ENCODE results near the gene ING1.
"Not testable (repeated sequence)": the region's sequence is repeated elsewhere in the genome, so short reads cannot be mapped to it uniquely, and the experiment has no call there.

ING1 gene

DNA sequence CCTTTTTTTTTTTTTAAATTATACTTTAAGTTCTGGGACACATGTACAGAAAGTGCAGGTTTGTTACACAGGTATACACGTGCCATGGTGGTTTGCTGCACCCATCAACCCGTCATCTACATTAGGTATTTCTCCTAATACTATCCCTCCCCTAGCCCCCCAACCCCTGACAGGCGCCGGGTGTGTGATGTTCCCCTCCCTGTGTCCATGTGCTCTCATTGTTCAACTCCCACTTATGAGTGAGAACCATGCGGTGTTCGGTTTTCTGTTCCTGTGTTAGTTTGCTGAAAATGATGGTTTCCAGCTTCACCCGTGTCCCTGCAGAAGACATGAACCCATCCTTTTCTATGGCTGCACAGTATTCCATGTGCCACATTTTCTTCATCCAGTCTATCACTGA lies 17.7 kb upstream of the ING1 start:
- DNase-seq; H3K9me3 ChIP-seq (ENCODE audit: control extremely low read depth in 1 of 5, control insufficient read depth in 4 of 5, insufficient read depth in 2 of 5, low read depth in 1 of 5, low read length in 4 of 5); H3K27me3 ChIP-seq (replicated peaks in 2 of 5; ENCODE audit: control insufficient read depth in 4 of 5, insufficient read depth in 5 of 5, low read length in 4 of 5); H3K27ac ChIP-seq (ENCODE audit: insufficient read depth in 1 of 2, low read depth in 1 of 2, low read length in 2 of 2, poor library complexity in 1 of 2, severe bottlenecking in 2 of 2); H3K4me3 ChIP-seq (ENCODE audit: control insufficient read depth in 1 of 7, extremely low read depth in 1 of 7, insufficient read depth in 4 of 7, low read depth in 2 of 7, low read length in 6 of 7); POLR2A ChIA-PET; H3K4me1 ChIP-seq (ENCODE audit: control extremely low read depth in 1 of 4, control insufficient read depth in 4 of 4, insufficient read depth in 4 of 4, low read length in 3 of 4): not testable (repeated sequence)
- CTCF ChIA-PET, result interaction anchor here (2.5 kb wide), 1 partner anchor 13 kb away, joined by 8 read pairs; no protein-coding TSS in a partner anchor
- peaks cover 11 to 46% (median 36%) of the 10 kb centered on the region in 4 experiments for H3K36me3 ChIP-seq (ENCODE audit: control insufficient read depth in 4 of 4, insufficient read depth in 4 of 4, low read length in 3 of 4)
- 97% methylated on average over 5 of the region's 7 CpGs for WGBS (ENCODE audit: insufficient coverage)

DNA sequence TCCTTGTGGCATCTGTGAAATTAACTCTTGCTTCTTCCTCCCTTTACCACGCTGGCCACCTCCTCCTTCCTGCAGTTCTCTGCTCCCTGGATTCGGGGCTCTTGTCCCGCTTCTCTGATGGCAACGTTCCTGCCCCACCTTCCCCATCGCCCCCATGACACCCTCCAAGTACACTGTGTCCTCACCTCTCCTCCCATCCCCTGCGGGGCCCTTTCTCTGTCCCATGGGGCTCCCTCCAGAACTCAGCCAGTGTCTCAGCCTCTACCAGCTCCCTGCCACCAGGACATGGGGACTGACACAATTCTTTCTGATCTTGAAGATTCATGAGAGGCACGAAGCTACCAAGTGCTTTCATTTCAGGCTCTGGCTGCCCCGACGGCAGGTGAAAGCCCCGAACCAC lies 16.7 kb upstream of the ING1 start:
- Histone ChIP-seq H3K27me3 (replicated peaks in 2 of 5; ENCODE audit: control insufficient read depth in 4 of 5, insufficient read depth in 5 of 5, low read length in 4 of 5) (no peaks in the 10 kb centered on the region), H3K4me3 (ENCODE audit: control insufficient read depth in 1 of 7, extremely low read depth in 1 of 7, insufficient read depth in 4 of 7, low read depth in 2 of 7, low read length in 6 of 7) (no peak overlapping the region), H3K27ac (ENCODE audit: insufficient read depth in 1 of 2, low read depth in 1 of 2, low read length in 2 of 2, poor library complexity in 1 of 2, severe bottlenecking in 2 of 2) (no peak overlapping the region), H3K9me3 (ENCODE audit: control extremely low read depth in 1 of 5, control insufficient read depth in 4 of 5, insufficient read depth in 2 of 5, low read depth in 1 of 5, low read length in 4 of 5) (no peaks in the 10 kb centered on the region), H3K36me3 (ENCODE audit: control insufficient read depth in 4 of 4, insufficient read depth in 4 of 4, low read length in 3 of 4) (peaks cover 17 to 49% (median 38%) of the 10 kb centered on the region in 4 experiments), H3K4me1 (ENCODE audit: control extremely low read depth in 1 of 4, control insufficient read depth in 4 of 4, insufficient read depth in 4 of 4, low read length in 3 of 4) (peaks cover 0 to 6% (median 2%) of the 10 kb centered on the region in 4 experiments)
- ChIA-PET CTCF (interaction anchor here (2.5 kb wide), 1 partner anchor 14 kb away, joined by 8 read pairs; no protein-coding TSS in a partner anchor), POLR2A (interaction anchor here (0.8 kb wide), 1 partner anchor 19 kb away, joined by 6 read pairs; no protein-coding TSS in a partner anchor)
- 82% methylated on average over 10 of the region's 10 CpGs for WGBS (ENCODE audit: insufficient coverage)
- DNase-seq, result no peak

DNA sequence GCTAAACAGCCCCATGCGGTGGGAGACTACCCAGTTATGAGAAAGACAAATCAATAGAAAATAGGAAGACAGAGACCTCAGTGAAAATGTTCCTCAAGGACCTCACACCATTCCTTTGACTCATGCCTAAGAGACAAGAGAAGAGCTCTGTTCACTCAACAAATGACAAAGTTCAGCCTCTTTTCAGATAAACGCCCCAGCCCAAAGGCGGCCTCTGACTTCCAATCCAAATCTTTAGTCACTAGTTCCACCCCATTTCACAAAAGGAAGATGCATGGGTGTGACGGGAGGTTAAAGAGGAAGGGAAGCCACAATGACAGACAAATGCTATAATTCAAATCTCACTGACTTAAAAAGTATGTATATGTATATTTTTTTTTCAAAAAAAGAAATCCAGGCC lies 15.7 kb upstream of the ING1 start:
- 88% methylated on average over 1 of the region's 4 CpGs for WGBS (ENCODE audit: insufficient coverage)
- no peak for DNase-seq
- POLR2A ChIA-PET, result no interaction called here
- H3K9me3 ChIP-seq (ENCODE audit: control extremely low read depth in 1 of 5, control insufficient read depth in 4 of 5, insufficient read depth in 2 of 5, low read depth in 1 of 5, low read length in 4 of 5), result no peaks in the 10 kb centered on the region
- H3K4me1 ChIP-seq (ENCODE audit: control extremely low read depth in 1 of 4, control insufficient read depth in 4 of 4, insufficient read depth in 4 of 4, low read length in 3 of 4), result peaks cover 0 to 6% (median 2%) of the 10 kb centered on the region in 4 experiments
- H3K27ac ChIP-seq (ENCODE audit: insufficient read depth in 1 of 2, low read depth in 1 of 2, low read length in 2 of 2, poor library complexity in 1 of 2, severe bottlenecking in 2 of 2), result no peak overlapping the region
- H3K36me3 ChIP-seq (ENCODE audit: control insufficient read depth in 4 of 4, insufficient read depth in 4 of 4, low read length in 3 of 4), result peaks cover 17 to 60% (median 41%) of the 10 kb centered on the region in 4 experiments
- H3K4me3 ChIP-seq (ENCODE audit: control insufficient read depth in 1 of 7, extremely low read depth in 1 of 7, insufficient read depth in 4 of 7, low read depth in 2 of 7, low read length in 6 of 7), result no peak overlapping the region
- CTCF ChIA-PET, result interaction anchor here (2.5 kb wide), 1 partner anchor 15 kb away, joined by 8 read pairs; no protein-coding TSS in a partner anchor
- no peaks in the 10 kb centered on the region for H3K27me3 ChIP-seq (replicated peaks in 2 of 5; ENCODE audit: control insufficient read depth in 4 of 5, insufficient read depth in 5 of 5, low read length in 4 of 5)

DNA sequence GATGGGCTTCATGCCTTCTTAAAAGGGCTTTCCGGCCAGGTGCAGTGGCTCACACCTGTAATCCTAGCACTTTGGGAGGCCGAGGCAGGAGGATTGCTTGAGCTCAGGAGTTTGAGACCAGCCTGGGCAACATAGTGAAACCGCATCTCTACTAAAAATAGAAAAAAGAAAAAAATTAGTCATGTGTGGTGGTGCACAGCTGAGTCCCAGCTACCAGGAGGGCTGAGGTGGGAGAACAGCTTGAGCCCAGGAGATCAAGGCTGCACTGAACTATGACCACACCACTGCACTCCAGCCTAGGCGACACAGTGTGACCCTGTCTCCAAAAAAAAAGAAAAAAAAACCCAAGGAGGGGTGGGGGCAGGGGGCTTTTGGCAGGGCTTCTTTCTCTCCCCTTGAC lies 14.8 kb upstream of the ING1 start:
- WGBS (ENCODE audit: insufficient coverage), result 80% methylated on average over 2 of the region's 4 CpGs
- H3K27me3 ChIP-seq (replicated peaks in 2 of 5; ENCODE audit: control insufficient read depth in 4 of 5, insufficient read depth in 5 of 5, low read length in 4 of 5), result no peaks in the 10 kb centered on the region
- CTCF ChIA-PET, result interaction anchor here (0.7 kb wide), 1 partner anchor 624 kb away, joined by 3 read pairs; no protein-coding TSS in a partner anchor
- H3K36me3 ChIP-seq (ENCODE audit: control insufficient read depth in 4 of 4, insufficient read depth in 4 of 4, low read length in 3 of 4), result peaks cover 17 to 68% (median 42%) of the 10 kb centered on the region in 4 experiments
- no peak overlapping the region for H3K4me3 ChIP-seq (ENCODE audit: control insufficient read depth in 1 of 7, extremely low read depth in 1 of 7, insufficient read depth in 4 of 7, low read depth in 2 of 7, low read length in 6 of 7)
- H3K27ac ChIP-seq (ENCODE audit: insufficient read depth in 1 of 2, low read depth in 1 of 2, low read length in 2 of 2, poor library complexity in 1 of 2, severe bottlenecking in 2 of 2), result no peak overlapping the region
- DNase-seq, result no peak
- peaks cover 0 to 6% (median 2%) of the 10 kb centered on the region in 4 experiments for H3K4me1 ChIP-seq (ENCODE audit: control extremely low read depth in 1 of 4, control insufficient read depth in 4 of 4, insufficient read depth in 4 of 4, low read length in 3 of 4)
- no peaks in the 10 kb centered on the region for H3K9me3 ChIP-seq (ENCODE audit: control extremely low read depth in 1 of 5, control insufficient read depth in 4 of 5, insufficient read depth in 2 of 5, low read depth in 1 of 5, low read length in 4 of 5)
- POLR2A ChIA-PET, result no interaction called here

DNA sequence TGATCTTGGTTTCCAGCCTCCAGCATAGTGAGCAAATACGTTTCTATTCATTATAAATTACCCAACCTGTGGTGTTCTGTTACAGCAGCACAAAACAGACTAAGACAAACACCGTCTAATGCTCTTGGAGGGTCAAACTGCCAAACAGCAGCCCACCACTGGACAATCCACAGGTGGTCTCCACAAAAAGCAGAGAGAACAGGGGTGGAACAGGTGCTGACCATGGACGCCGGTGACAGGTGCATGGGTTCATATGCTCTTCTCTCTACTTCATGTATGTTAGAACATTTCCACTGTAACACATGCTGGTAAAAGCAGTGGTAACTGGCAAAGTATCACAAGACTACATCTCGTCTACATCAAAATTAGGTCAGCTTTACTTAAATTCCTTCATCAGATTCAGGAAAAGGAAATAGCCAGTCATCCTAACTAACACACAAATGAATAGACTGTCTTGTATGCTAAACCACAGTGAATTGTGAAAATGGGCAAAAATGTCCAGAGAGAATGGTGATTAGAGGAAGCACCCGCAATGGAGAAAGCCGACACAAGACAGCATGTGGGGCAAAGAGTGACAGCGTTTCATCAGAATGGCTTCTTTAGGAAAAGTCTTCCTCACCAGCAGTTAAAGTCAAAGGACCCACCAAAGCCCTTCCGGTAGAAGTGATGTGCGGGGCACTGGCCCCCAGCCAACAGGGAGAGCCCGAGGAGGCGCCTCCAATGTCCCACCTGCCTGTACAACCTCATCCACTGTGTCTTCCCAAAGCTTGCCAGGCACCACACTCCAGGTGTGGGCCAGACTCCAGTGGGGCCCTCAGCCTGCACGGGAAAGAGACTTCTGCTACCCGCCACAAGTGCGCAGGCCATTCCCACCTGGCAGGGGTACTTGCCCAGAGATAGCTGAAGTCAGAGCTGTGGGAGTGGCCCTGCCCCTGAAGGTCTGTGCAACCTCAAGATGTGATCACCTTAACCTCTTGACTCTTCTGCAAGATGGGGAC lies 14.1 kb upstream of the ING1 start:
- POLR2A ChIA-PET, result no interaction called here
- CTCF ChIA-PET, result no interaction called here
- no peaks in the 10 kb centered on the region for H3K27me3 ChIP-seq (replicated peaks in 2 of 5; ENCODE audit: control insufficient read depth in 4 of 5, insufficient read depth in 5 of 5, low read length in 4 of 5)
- DNase-seq, result no peak
- peaks cover 17 to 72% (median 41%) of the 10 kb centered on the region in 4 experiments for H3K36me3 ChIP-seq (ENCODE audit: control insufficient read depth in 4 of 4, insufficient read depth in 4 of 4, low read length in 3 of 4)
- H3K27ac ChIP-seq (ENCODE audit: insufficient read depth in 1 of 2, low read depth in 1 of 2, low read length in 2 of 2, poor library complexity in 1 of 2, severe bottlenecking in 2 of 2), result no peak overlapping the region
- no peaks in the 10 kb centered on the region for H3K9me3 ChIP-seq (ENCODE audit: control extremely low read depth in 1 of 5, control insufficient read depth in 4 of 5, insufficient read depth in 2 of 5, low read depth in 1 of 5, low read length in 4 of 5)
- H3K4me3 ChIP-seq (ENCODE audit: control insufficient read depth in 1 of 7, extremely low read depth in 1 of 7, insufficient read depth in 4 of 7, low read depth in 2 of 7, low read length in 6 of 7), result no peak overlapping the region
- peaks cover 0 to 6% (median 2%) of the 10 kb centered on the region in 4 experiments for H3K4me1 ChIP-seq (ENCODE audit: control extremely low read depth in 1 of 4, control insufficient read depth in 4 of 4, insufficient read depth in 4 of 4, low read length in 3 of 4)
- 84% methylated on average over 12 of the region's 15 CpGs for WGBS (ENCODE audit: insufficient coverage)

DNA sequence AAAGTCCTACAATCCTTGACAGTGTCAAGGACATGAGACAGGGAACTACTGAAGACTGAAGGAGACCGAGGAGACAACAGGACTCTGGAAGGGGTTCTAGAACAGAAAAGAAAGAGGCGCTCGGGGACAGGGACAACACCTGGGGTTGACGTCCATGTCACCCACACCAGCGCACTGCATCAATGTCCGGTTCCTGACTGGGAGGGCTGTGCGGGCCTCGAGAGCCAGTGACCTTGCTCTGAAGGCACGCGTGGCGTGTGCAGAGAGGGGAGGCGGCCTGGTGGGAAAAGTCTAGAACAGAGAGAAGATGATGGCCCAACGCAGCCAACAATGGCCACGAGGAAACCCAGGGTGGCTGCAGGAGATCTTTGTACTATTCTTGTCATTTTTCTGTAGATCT lies 13.3 kb upstream of the ING1 start:
- 97% methylated on average over 14 of the region's 14 CpGs for WGBS (ENCODE audit: insufficient coverage)
- H3K27me3 ChIP-seq (replicated peaks in 2 of 5; ENCODE audit: control insufficient read depth in 4 of 5, insufficient read depth in 5 of 5, low read length in 4 of 5), result no peaks in the 10 kb centered on the region
- H3K9me3 ChIP-seq (ENCODE audit: control extremely low read depth in 1 of 5, control insufficient read depth in 4 of 5, insufficient read depth in 2 of 5, low read depth in 1 of 5, low read length in 4 of 5), result no peaks in the 10 kb centered on the region
- CTCF ChIA-PET, result no interaction called here
- H3K4me1 ChIP-seq (ENCODE audit: control extremely low read depth in 1 of 4, control insufficient read depth in 4 of 4, insufficient read depth in 4 of 4, low read length in 3 of 4), result peaks cover 6 to 14% (median 9%) of the 10 kb centered on the region in 4 experiments
- no peak overlapping the region for H3K4me3 ChIP-seq (ENCODE audit: control insufficient read depth in 1 of 7, extremely low read depth in 1 of 7, insufficient read depth in 4 of 7, low read depth in 2 of 7, low read length in 6 of 7)
- peaks cover 17 to 72% (median 39%) of the 10 kb centered on the region in 4 experiments for H3K36me3 ChIP-seq (ENCODE audit: control insufficient read depth in 4 of 4, insufficient read depth in 4 of 4, low read length in 3 of 4)
- no peak overlapping the region for H3K27ac ChIP-seq (ENCODE audit: insufficient read depth in 1 of 2, low read depth in 1 of 2, low read length in 2 of 2, poor library complexity in 1 of 2, severe bottlenecking in 2 of 2)
- POLR2A ChIA-PET, result no interaction called here
- no peak for DNase-seq

DNA sequence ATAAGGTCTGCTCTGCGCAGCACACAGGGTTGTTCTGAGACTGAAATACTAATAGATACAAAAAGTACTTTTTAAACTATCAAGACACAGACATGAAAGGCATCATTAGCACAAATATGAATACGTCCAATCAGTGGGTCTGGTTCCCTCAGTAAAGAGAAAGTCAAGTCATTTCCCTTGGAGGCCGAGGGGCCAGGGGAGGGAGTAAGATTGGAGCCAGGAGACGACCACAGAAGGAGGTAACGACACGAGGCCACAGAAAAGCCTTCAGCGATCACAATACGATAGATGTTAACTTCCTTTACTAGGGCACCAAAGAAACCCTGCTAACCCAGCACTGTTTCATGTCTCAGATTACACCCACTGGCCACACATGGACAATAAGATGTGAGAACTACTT lies 12.9 kb upstream of the ING1 start:
- peaks cover 9 to 16% (median 12%) of the 10 kb centered on the region in 4 experiments for H3K4me1 ChIP-seq (ENCODE audit: control extremely low read depth in 1 of 4, control insufficient read depth in 4 of 4, insufficient read depth in 4 of 4, low read length in 3 of 4)
- ChIA-PET CTCF (interaction anchor here (1.0 kb wide), 1 partner anchor 17 kb away, joined by 3 read pairs; no protein-coding TSS in a partner anchor), POLR2A (no interaction called here)
- peak overlapping the region in 1 of 2 experiments; percentile 25 for H3K27ac ChIP-seq (ENCODE audit: insufficient read depth in 1 of 2, low read depth in 1 of 2, low read length in 2 of 2, poor library complexity in 1 of 2, severe bottlenecking in 2 of 2)
- 20% methylated on average over 2 of the region's 8 CpGs for WGBS (ENCODE audit: insufficient coverage)
- peak overlapping the region in 1 of 7 experiments; percentile 23 for H3K4me3 ChIP-seq (ENCODE audit: control insufficient read depth in 1 of 7, extremely low read depth in 1 of 7, insufficient read depth in 4 of 7, low read depth in 2 of 7, low read length in 6 of 7)
- DNase-seq, result peak in 2 of 3 donors; percentile 77 to 82
- H3K27me3 ChIP-seq (replicated peaks in 2 of 5; ENCODE audit: control insufficient read depth in 4 of 5, insufficient read depth in 5 of 5, low read length in 4 of 5), result no peaks in the 10 kb centered on the region
- H3K9me3 ChIP-seq (ENCODE audit: control extremely low read depth in 1 of 5, control insufficient read depth in 4 of 5, insufficient read depth in 2 of 5, low read depth in 1 of 5, low read length in 4 of 5), result no peaks in the 10 kb centered on the region
- H3K36me3 ChIP-seq (ENCODE audit: control insufficient read depth in 4 of 4, insufficient read depth in 4 of 4, low read length in 3 of 4), result peaks cover 17 to 72% (median 39%) of the 10 kb centered on the region in 4 experiments

Data from common myeloid progenitor, CD34-positive (primary cell).